ENCODE results near the gene C16orf95.
"Not testable (repeated sequence)": the region's sequence is repeated elsewhere in the genome, so short reads cannot be mapped to it uniquely, and the experiment has no call there.

Gene C16orf95, protein sequence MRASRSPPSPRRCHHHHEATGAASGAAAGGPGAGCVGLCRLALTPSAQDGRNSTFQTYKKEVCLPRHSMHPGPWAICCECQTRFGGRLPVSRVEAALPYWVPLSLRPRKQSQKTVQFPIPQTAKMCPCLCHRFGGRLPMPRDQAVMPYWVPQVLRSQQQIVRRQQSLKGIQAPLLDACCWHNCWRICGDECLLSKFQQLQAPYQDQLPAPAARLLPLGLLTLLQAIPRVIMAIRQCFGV

GRCh38 chr16:87316923-87317749 lies at the start of gene C16orf95:
Gene C16orf95, minus strand, starts transcription at chr16:87317392. Its CDS starts 150 bp downstream, at chr16:87317242.
- DNase-seq = peak; percentile 93

DNA sequence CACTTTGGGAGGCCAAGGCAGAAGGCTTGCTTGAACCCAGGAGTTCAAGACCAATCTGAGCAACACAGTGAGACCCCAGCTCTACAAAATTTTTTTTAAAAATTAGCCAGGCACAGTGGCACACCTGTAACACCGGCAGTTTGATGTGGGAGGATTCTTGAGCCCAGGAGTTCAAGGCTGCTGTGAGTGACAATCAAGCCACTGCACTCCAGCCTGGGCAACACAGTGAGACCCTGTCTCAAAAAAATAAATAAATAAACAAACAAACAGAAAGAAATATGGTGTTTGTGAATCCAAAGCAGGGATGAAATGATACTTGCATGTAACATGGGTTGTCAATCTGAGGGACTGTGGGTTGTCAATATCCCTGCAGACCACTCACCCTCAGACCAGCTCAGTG lies 49.7 kb upstream of the C16orf95 start:
- no peak for DNase-seq

DNA sequence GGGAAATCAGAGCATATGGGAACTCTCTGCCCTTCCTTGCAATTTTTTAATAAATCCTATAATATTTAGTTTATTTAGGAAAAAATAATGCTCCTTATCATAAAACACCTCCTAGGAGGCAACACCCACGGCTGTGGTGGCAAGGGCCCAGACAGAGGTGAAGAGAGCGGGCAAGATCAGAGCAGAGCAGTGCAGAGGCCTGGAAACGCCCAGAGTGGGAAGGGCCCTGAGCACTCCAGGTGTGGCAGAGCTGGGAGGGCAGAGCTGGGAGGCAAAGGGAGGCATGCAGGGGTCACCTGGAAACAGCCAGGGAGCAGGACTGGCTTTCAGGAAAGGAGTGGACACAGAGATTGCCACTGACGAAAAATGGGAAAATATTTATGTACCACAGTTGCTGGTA lies 49.1 kb upstream of the C16orf95 start:
- no peak for DNase-seq

DNA sequence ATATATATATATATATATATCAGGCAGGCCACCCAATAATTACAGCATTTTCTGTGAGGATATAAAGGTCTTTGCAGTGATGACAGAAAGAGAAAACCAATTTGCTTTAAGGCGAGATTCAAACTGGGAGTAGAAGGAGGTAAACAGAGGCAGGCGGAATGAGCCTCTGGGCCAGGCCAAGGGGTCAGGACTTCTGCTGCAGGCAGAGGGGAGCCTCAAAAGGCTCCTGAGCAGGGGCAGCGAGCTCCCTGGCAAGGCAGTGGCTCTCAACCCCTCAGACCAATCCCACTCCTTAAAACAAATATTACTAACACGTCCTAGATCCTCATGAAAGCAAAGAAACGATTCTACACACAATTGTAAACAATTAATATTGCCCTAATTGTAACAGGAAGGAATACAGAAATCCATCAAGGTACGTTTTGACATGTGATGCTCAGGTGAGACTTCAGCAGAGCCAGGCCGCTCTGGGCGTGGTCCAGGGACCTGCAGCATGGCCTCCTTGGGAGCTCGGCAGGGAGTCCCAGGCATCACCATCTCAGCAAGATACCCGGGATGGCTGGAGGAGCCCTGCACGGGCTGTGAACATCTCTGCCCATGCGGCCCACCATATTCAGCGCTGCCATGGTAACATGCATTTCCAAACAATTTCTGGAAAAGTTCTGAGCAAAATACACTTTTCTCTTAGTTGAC lies 48.0 kb upstream of the C16orf95 start:
- DNase-seq = no peak

DNA sequence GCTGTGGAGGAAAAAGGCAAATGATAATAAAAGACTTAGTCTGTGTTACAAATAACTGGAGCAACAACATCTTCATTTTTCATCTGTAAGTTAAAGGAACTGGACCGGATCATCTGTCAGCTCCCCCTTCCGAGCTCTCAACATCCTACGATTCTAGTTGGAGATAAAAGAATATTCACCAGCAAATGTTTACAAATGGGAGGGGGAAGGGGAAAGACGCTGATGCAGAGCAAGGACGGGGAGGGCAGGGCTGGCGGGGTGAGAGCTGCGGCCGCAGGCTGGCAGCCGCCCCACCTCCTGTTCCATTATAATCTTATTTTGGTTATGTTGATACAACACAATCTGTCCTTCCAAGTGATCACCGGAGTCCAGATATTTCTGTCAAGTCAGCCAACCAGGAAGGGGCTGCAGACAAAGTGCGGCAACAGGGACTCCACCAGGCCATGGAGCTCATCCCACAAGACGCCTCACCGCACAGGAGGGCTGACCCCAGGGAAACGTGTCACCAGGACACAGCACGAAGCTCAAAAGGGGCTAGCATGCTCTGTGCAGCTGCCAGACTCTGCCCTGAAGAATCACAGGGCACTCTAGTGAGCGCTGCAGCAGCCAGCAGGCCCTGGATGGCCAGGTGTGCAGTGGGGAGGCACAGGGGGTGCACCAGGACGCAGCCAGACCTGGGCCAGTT lies 46.7 kb upstream of the C16orf95 start:
- no peak for DNase-seq

- not testable (repeated sequence) for DNase-seq
Measured at GRCh38 chr16:87362828-87363559, 45.8 kb upstream of the C16orf95 start.

DNA sequence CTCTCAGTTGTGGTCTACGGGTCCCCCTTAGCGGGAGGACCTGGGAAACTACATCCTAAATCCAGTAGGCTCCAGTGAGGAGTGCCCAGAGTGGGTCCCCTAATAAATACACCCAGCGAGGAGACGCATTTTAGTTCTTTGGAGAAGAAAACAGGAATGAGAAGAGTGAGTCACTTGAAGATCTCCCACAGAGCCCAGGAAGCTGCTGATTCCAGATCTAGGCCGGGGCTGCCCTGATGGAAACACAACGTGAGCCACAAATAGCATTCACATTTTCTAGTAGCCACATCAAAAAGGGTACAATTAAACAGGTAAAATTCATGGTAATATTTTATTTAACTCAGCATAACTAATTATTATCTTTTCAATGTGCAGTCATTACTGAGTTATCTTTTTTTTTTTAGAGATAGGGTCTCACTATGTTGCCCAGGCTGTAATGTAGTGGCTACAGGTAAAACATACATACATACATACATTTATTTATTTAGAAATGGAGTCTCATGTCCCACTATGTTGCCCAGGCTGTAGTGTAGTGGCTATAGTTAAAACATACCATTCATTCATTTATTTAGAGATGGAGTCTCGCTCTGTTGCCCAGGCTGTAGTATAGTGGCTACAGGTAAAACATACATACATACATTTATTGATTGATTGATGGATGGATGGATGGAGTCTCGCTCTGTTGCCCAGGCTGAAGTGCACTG lies 44.9 kb upstream of the C16orf95 start:
- DNase-seq = no peak

- no peak for DNase-seq
Measured at GRCh38 chr16:87360862-87361610, 43.8 kb upstream of the C16orf95 start.

DNA sequence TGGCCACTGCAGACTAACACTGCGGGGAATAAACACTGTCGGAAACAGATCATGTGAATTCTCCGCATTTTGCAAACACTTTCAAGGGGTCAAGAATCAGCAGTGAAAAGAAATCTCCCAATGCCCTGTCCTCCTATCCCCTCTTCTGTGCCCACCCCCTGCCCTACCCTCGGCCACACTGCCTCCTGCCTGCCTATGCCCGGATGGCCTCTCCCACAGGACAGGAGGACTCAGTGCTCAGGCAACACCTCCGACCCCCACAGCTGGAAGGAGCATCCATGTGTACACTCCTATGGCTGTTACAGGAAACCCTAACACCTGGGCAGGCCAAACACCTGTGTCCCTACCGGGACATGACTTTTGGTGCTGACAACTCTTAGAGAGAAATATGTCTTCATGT lies 41.9 kb upstream of the C16orf95 start:
- DNase-seq = no peak

DNA sequence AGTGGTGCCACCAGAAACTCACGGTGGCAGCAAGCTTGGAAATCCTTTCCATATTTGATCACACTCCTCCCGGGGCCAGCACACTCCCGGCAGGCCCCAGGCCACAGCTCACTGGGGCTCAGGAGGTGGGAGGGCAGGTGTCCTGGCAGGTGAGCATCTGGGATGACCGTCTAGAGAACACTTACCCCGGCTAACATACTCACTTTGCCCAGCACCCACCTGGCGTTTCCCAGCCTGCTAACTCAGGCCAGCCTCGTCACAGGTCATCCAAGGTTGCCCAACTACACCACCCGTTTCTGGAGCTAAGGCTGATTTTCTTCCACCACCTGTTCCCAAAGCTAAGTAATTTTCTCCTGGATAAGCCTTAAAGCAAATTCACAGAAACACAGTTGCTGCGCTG lies 41.5 kb upstream of the C16orf95 start:
- DNase-seq = no peak

DNA sequence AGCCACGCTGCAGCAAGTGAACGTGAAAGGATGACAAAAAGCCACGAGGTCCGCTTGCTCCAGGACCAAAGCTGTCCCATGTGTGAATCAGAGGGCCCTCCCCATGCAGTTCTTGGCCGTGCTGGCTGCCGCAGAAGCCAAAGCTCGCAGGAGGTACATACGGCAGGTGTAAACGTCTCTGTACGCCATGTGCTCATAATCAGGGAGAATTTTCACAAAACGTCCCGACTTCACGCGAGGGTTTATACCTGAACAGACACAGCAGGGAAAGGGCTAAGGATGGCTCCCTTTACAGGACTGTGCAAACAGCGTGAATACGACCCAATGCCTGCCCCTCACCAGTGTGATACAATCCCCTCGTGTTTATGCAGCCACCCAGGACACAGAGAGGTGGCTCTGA lies 41.1 kb upstream of the C16orf95 start:
- DNase-seq = no peak

- no peak for DNase-seq
Measured at GRCh38 chr16:87356491-87356853, 39.3 kb upstream of the C16orf95 start.

GRCh38 chr16:87353613-87354012 lies 36.4 kb upstream of the C16orf95 start:
- DNase-seq = no peak

DNA sequence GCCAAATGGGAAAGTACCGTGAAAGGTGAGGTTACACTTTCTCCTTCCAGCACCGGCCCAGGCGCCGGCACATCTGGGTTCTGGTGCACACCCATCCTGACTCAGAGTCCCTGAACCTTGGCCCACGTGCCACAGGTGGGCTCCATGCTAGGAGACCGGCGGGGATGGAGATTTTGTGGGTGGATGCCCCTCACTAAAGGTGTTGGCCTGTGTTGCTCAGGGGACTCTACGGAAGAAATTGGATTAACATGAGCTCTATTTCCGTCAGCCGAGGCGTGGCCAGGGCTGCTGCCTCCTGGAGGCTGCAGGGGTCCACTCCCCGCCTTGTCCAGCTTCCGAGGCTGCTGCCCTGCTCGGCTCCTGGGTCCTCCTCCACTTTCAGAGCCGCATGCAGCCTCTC lies 35.6 kb upstream of the C16orf95 start:
- no peak for DNase-seq

DNA sequence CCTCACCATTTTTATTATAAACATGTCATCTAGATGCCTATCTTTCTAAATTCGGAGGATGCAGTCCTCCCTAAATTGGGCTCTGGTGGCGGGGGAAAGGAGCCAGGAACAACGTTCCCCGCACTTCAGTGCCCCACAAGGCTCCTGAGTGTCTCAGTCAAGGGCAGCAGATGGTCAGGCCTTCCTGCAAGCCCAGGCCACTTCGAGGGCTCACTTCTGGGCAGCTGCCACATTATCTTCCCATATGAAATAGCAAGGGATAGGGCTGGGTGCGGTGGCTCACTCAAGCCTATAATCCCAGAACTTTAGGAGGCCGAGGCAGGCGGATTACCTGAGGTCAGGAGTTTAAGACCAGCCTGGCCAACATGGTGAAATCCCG lies 34.1 kb upstream of the C16orf95 start:
- no peak for DNase-seq

GRCh38 chr16:87350681-87351319 lies 33.6 kb upstream of the C16orf95 start:
- DNase-seq = no peak

DNA sequence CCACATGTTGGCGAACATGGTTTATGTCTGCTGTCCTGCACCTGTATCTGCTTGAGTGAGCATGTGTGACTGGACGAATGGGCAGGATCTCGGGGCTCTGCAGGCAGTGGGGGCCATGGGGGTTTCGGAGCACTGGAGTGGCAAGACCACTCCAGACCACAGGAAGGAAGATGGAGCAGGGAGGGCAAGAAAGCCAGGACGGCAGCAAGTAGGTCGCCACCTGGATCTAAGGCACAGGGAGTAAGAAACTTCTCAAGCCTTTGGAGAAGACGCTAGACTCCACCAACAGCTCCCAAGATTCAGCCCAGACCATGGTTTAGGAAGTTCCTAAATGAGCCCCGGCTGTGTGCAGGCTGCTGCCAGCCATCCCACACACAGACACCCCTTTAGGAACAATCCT lies 32.8 kb upstream of the C16orf95 start:
- DNase-seq = no peak

DNA sequence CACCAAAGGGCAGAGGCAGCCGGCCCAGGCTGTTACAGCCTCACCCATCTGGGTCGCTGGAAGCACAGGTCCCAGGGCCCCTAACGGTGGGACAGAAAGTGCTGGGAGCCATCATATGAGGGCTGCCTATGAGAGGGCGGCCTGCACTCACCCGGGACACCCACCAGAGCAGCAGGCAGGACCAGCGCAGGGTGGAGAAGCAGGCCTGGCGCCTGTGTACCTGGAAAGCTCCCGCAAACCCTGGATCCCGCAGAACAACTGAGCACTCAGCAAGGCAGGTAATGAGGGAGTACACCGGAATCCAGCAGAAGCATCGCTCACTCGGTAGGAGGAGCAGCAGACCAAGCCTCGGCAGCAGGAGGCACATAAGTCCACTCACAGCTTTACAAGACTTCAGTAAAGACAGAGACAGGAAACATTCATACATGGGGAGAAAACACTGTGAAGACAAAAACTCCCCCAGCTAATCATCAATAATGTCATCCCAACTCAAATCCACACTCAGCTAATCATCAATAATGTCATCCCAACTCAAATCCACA lies 31.5 kb upstream of the C16orf95 start:
- no peak for DNase-seq

DNA sequence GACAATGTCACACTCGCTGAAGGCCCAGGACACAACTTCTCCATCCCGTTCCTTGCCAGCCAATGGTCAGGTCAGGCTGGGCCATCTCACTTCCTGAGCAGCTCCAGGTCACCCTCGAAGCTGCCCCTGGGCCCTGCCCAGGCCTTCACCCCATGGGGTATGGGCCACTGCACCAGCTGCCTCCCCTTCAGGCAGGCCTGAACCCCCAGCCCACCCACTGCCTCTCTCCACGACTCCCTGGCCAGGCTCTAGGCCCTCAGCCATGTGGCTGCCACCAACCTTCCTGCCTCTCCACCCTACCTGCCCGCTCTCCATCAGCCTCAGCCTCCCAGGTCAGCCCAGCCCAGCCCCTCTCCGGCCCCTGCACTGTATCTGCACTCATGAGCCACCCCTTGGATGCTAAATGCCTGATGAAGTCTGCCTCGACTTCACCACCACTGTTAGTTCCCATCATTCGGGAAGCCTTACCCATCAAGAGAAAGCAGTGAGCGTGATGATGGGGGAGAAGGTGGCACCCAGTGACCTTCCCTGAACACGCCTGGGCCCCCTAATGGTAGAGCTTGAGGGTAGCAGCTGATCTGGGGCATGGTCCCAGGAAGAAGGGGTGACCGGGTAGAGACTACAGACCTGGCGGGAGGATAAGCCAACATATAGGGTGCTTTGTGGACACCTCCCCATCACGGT lies 30.9 kb upstream of the C16orf95 start:
- no peak for DNase-seq

DNA sequence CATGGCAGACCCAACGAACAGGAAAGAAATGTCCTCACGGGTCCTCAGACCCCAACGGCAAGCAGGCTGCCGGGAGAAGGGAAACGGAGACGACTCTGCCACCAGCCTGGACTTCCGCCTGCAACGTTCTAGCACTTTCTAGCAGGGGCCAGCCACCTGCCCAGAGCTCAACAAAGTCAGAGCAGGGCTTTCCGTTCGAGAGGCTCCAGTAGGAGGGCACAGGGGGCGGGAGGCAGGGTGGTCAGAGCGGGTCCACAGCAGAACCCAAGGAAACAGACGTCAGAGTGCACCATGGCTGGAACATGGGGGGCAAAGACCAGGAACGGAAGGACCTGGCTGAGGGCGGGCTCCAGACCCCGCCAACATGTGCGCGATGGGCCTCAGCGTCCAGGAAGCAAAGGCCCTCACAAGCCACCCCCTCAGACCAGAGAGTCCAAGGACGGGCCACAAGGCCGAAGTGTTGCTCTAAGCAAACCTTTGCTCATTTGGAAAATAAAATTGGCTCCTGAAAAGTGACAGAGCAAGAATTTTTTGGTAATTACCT lies 29.4 kb upstream of the C16orf95 start:
- DNase-seq = no peak

Measured in RPMI8226 (cell line).